Measurements from ENCODE around the gene AFMID. TPM values are rescaled to one million over a fixed set of nuclear protein-coding genes. Genes with fewer than 3 reads are reported as not detected.
A peak's percentile ranks its signal among the peaks of the same experiment; 100 is the strongest.

AFMID gene
- total RNA-seq, 1 donor from 2014 or later, result 107 TPM

DNA sequence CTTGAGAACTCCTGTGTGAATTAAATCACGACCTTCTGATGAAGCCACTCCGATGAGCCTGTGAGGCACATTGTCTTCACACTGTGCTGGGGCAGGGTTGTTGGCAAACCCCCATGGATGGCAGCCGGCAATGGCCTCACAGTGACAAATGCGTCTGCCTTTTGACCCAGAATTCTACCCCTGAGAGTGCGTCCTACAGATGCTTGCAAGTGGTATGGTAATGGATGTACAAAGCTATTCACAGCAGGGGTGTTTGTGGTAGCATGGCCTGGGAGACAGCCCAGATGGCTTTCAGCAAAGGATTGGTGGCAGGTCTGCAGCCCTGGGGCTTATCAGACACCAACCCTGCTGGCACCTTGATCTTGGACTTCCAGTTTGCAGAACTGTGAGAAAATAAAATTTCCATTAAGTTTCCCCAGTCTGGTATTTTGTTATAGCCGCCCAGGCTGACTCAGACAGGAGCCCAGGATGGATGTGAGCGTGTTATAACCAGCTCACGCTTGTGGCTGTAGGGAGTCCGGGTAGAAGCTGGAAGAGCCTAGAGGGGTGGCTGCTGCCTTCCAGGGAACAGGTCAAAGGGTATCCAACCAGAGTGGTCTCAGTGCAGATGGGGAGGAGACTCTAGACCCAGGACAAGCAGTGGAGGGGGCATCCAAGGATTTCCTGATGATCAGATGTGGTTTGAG is 10.1 kb downstream of the AFMID start:
- Histone ChIP-seq H3K9me3 (no peaks in the 10 kb centered on the region), H3K4me3 (no peak overlapping the region), H3K27me3 (no peaks in the 10 kb centered on the region), H3K36me3 (peaks cover 0 to 8% of the 10 kb centered on the region in 2 donors), H3K27ac (no peak overlapping the region), H3K4me1 (peaks cover 0 to 2% of the 10 kb centered on the region in 2 donors)
- no peak for DNase-seq (ENCODE audit: low spot score in 2 of 2)
- intact Hi-C loops (cut with DNase I), result no loop called here
- TF ChIP-seq, protein P1, sequence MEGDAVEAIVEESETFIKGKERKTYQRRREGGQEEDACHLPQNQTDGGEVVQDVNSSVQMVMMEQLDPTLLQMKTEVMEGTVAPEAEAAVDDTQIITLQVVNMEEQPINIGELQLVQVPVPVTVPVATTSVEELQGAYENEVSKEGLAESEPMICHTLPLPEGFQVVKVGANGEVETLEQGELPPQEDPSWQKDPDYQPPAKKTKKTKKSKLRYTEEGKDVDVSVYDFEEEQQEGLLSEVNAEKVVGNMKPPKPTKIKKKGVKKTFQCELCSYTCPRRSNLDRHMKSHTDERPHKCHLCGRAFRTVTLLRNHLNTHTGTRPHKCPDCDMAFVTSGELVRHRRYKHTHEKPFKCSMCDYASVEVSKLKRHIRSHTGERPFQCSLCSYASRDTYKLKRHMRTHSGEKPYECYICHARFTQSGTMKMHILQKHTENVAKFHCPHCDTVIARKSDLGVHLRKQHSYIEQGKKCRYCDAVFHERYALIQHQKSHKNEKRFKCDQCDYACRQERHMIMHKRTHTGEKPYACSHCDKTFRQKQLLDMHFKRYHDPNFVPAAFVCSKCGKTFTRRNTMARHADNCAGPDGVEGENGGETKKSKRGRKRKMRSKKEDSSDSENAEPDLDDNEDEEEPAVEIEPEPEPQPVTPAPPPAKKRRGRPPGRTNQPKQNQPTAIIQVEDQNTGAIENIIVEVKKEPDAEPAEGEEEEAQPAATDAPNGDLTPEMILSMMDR (IDR thresholded peaks at IDR 0.05), result no peak

GRCh38 chr17:78200451-78200850 is 13.3 kb downstream of the AFMID start:
- peak overlapping the region in 1 of 2 donors; percentile 68 for H3K27ac ChIP-seq
- intact Hi-C loops (cut with DNase I), result no loop called here
- no peaks in the 10 kb centered on the region for H3K9me3 ChIP-seq
- TF ChIP-seq, protein P1 (IDR thresholded peaks at IDR 0.05), result no peak
- peaks cover 0 to 4% of the 10 kb centered on the region in 2 donors for H3K36me3 ChIP-seq
- no peak for DNase-seq (ENCODE audit: low spot score in 2 of 2)
- no peaks in the 10 kb centered on the region for H3K27me3 ChIP-seq
- H3K4me1 ChIP-seq, result peaks cover 0 to 2% of the 10 kb centered on the region in 2 donors
- no peak overlapping the region for H3K4me3 ChIP-seq

- intact Hi-C loops (cut with DNase I), result no loop called here
- TF ChIP-seq, protein P1 (IDR thresholded peaks at IDR 0.05), result no peak
- H3K9me3 ChIP-seq, result no peaks in the 10 kb centered on the region
- H3K4me3 ChIP-seq, result no peak overlapping the region
- no peak overlapping the region for H3K27ac ChIP-seq
- H3K4me1 ChIP-seq, result peaks cover 0 to 2% of the 10 kb centered on the region in 2 donors
- no peaks in the 10 kb centered on the region for H3K27me3 ChIP-seq
- H3K36me3 ChIP-seq, result peaks cover 0 to 8% of the 10 kb centered on the region in 2 donors
- DNase-seq (ENCODE audit: low spot score in 2 of 2), result no peak
Observed at GRCh38 chr17:78202666-78203065, 15.5 kb downstream of the AFMID start.

- Histone ChIP-seq H3K4me1 (no peaks in the 10 kb centered on the region), H3K4me3 (no peak overlapping the region), H3K27ac (no peak overlapping the region), H3K9me3 (no peaks in the 10 kb centered on the region), H3K27me3 (no peaks in the 10 kb centered on the region), H3K36me3 (peaks cover 0 to 8% of the 10 kb centered on the region in 2 donors)
- no peak for DNase-seq (ENCODE audit: low spot score in 2 of 2)
- intact Hi-C loops (cut with DNase I), result no loop called here
- TF ChIP-seq, protein P1 (IDR thresholded peaks at IDR 0.05), result no peak
Observed at GRCh38 chr17:78204387-78205123, 17.4 kb downstream of the AFMID start.

- Histone ChIP-seq H3K9me3 (no peaks in the 10 kb centered on the region), H3K4me1 (no peaks in the 10 kb centered on the region), H3K36me3 (peaks cover 0 to 8% of the 10 kb centered on the region in 2 donors), H3K27ac (no peak overlapping the region), H3K27me3 (no peaks in the 10 kb centered on the region), H3K4me3 (no peak overlapping the region)
- TF ChIP-seq, protein P1 (IDR thresholded peaks at IDR 0.05), result no peak
- intact Hi-C loops (cut with DNase I), result no loop called here
- no peak for DNase-seq (ENCODE audit: low spot score in 2 of 2)
Observed at GRCh38 chr17:78205124-78205775, 18.1 kb downstream of the AFMID start.
